Pulmonary artery endothelial cell (primary cell): ENCODE measurements around the gene CEP112. TPM values are rescaled to one million over a fixed set of nuclear protein-coding genes. Genes with fewer than 3 reads are reported as not detected.
"Not testable (repeated sequence)": the region's sequence is repeated elsewhere in the genome, so short reads cannot be mapped to it uniquely, and the experiment has no call there.

Experiments used
- DNase-seq: peaks from one replicate; pipeline ENCODE4 v3.0.0-alpha.2; 2011; ENCODE audit warnings: low read depth, low spot score
- total RNA-seq: library from RNA; depleted of rRNA; stranded (reverse); fragments of >200 nt; gene quantifications from 2 replicates; pipeline ENCODE4 v1.2.3, GENCODE V29; 2014

Gene CEP112
- total RNA-seq, 1 donor from 2014 or later = 7.2 TPM

GRCh38 chr17:66165537-66166123, 26.3 kb downstream of the CEP112 start:
- DNase-seq = peak; percentile 4

- not testable (repeated sequence) for DNase-seq
Measured at GRCh38 chr17:66155055-66155454, 36.9 kb downstream of the CEP112 start.

GRCh38 chr17:66152756-66153155, 39.2 kb downstream of the CEP112 start:
- DNase-seq = no peak

- DNase-seq = no peak
Measured at GRCh38 chr17:66150708-66151107, 41.2 kb downstream of the CEP112 start.

- no peak for DNase-seq
Measured at GRCh38 chr17:66149562-66149961, 42.4 kb downstream of the CEP112 start.

GRCh38 chr17:66146394-66146793, 45.5 kb downstream of the CEP112 start:
- DNase-seq = no peak

- DNase-seq = no peak
Measured at GRCh38 chr17:66143657-66144282, 48.2 kb downstream of the CEP112 start.

GRCh38 chr17:66142428-66142827, 49.5 kb downstream of the CEP112 start:
- DNase-seq = no peak

GRCh38 chr17:66138120-66138519, 53.8 kb downstream of the CEP112 start:
- DNase-seq = no peak

- no peak for DNase-seq
Measured at GRCh38 chr17:66135896-66136295, 56.0 kb downstream of the CEP112 start.

GRCh38 chr17:66135219-66135618, 56.7 kb downstream of the CEP112 start:
- DNase-seq = no peak

- no peak for DNase-seq
Measured at GRCh38 chr17:66129759-66130158, 62.2 kb downstream of the CEP112 start.

GRCh38 chr17:66126231-66126630, 65.7 kb downstream of the CEP112 start:
- no peak for DNase-seq

GRCh38 chr17:66123163-66123562, 68.8 kb downstream of the CEP112 start:
- no peak for DNase-seq

GRCh38 chr17:66115246-66115645, 76.7 kb downstream of the CEP112 start:
- no peak for DNase-seq

- no peak for DNase-seq
Measured at GRCh38 chr17:66114609-66115008, 77.3 kb downstream of the CEP112 start.

- DNase-seq = no peak
Measured at GRCh38 chr17:66107731-66108130, 84.2 kb downstream of the CEP112 start.

GRCh38 chr17:66098040-66098439, 93.9 kb downstream of the CEP112 start:
- DNase-seq = no peak

GRCh38 chr17:66094727-66095126, 97.2 kb downstream of the CEP112 start:
- no peak for DNase-seq

- no peak for DNase-seq
Measured at GRCh38 chr17:66091445-66092080, 100.4 kb downstream of the CEP112 start.

GRCh38 chr17:66089764-66090163, 102.2 kb downstream of the CEP112 start:
- DNase-seq = no peak

GRCh38 chr17:66088173-66088572, 103.8 kb downstream of the CEP112 start:
- DNase-seq = no peak

- no peak for DNase-seq
Measured at GRCh38 chr17:66087073-66087472, 104.9 kb downstream of the CEP112 start.
